SK-N-SH (cell line): ENCODE measurements around the gene BRI3BP. TPM values are rescaled to one million over a fixed set of nuclear protein-coding genes. Genes with fewer than 3 reads are reported as not detected.

Experiments
- CTCF ChIA-PET: fragments of 300-600, 350-600 bp; formaldehyde crosslinking; extraction: SDS; loops from one replicate; lab custom pipeline; 2021; lab: Yijun Ruan, JAX
- POLR2A ChIA-PET: fragments of 350-600 bp; sonication (Branson Sonifier 250); formaldehyde crosslinking; extraction: SDS; loops from one replicate; lab custom pipeline; 2020; ENCODE audit warnings: antibody characterized with exemption, inconsistent platforms; lab: Yijun Ruan, JAX
- DNase-seq: peaks from one replicate; pipeline ENCODE4 v3.0.0; 2012
- H2AFZ ChIP-seq: fragments of 200-600 bp; sonication (generic); 2 replicates; pipeline ENCODE4 v1.8.1; 2016; ENCODE audit warnings: antibody characterized with exemption, mild to moderate bottlenecking, low read depth
- H3F3A ChIP-seq: fragments of 200-600 bp; sonication (generic); replicated peaks from 2 replicates; pipeline ENCODE3; 2016; ENCODE audit warnings: antibody characterized with exemption, mild to moderate bottlenecking; ENCODE audit not compliant: insufficient read depth
- H3K27ac ChIP-seq, 2 experiments: fragments of 200-500 bp in 1 of 2; fragments of 200-600 bp in 1 of 2; sonication (Bioruptor generic) in 1 of 2; sonication (generic), shearing (Covaris generic) in 1 of 2; 2 replicates each; pipeline versions ENCODE4 v1.5.1 to v1.6.1; 2014 to 2016; ENCODE audit warnings: low read depth in 2 of 2, inconsistent platforms in 1 of 2, low read length in 1 of 2, mild to moderate bottlenecking in 1 of 2, mixed read lengths in 1 of 2
- H3K27me3 ChIP-seq: fragments of 200-600 bp; sonication (generic), shearing (Covaris generic); 2 replicates; pipeline ENCODE4 v1.6.1; 2016; ENCODE audit warnings: mixed run types; ENCODE audit not compliant: insufficient read depth
- H3K36me3 ChIP-seq, 2 experiments: fragments of 200-500 bp in 1 of 2; fragments of 200-600 bp in 1 of 2; sonication (Bioruptor generic) in 1 of 2; sonication (generic) in 1 of 2; replicated peaks in 1 of 2; 2 replicates each; pipeline versions ENCODE3 to v1.5.1; 2014 to 2016; ENCODE audit warnings: low read length in 1 of 2, mild to moderate bottlenecking in 1 of 2; ENCODE audit not compliant: insufficient read depth in 2 of 2, control insufficient read depth in 1 of 2
- H3K4me1 ChIP-seq, 2 experiments: fragments of 200-500 bp in 1 of 2; fragments of 200-600 bp in 1 of 2; sonication (Bioruptor generic) in 1 of 2; sonication (generic), shearing (Covaris generic) in 1 of 2; 2 replicates each; pipeline versions ENCODE4 v1.5.1 to v1.6.1; 2014 to 2016; ENCODE audit warnings: low read depth in 1 of 2, low read length in 1 of 2, mixed run types in 1 of 2; ENCODE audit not compliant: insufficient read depth in 2 of 2, control insufficient read depth in 1 of 2
- H3K4me2 ChIP-seq: fragments of 200-600 bp; sonication (generic), shearing (Covaris generic); 2 replicates; pipeline ENCODE4 v1.6.1; 2017; ENCODE audit warnings: mixed run types
- H3K4me3 ChIP-seq, 2 experiments: fragments of 200-500 bp in 1 of 2; fragments of 200-600 bp in 1 of 2; sonication (Bioruptor generic) in 1 of 2; sonication (generic), shearing (Covaris generic) in 1 of 2; 2 replicates each; pipeline versions ENCODE4 v1.5.1 to v1.8.1; 2014 to 2016; ENCODE audit warnings: low read depth in 2 of 2, inconsistent platforms in 1 of 2, low read length in 1 of 2, mild to moderate bottlenecking in 1 of 2, mixed read lengths in 1 of 2, moderate library complexity in 1 of 2
- H3K79me2 ChIP-seq: fragments of 200-600 bp; sonication (generic); 2 replicates; pipeline ENCODE4 v1.8.1; 2017; ENCODE audit warnings: mild to moderate bottlenecking; ENCODE audit not compliant: insufficient read depth
- H3K9ac ChIP-seq: fragments of 200-600 bp; sonication (generic); 2 replicates; pipeline ENCODE4 v1.6.1; 2017; ENCODE audit warnings: mixed run types
- H3K9me2 ChIP-seq: fragments of 200-600 bp; sonication (generic); 2 replicates; pipeline ENCODE4 v1.6.1; 2017; ENCODE audit warnings: mixed run types
- H3K9me3 ChIP-seq: fragments of 200-600 bp; sonication (generic); 2 replicates; pipeline ENCODE4 v1.6.1; 2017; ENCODE audit warnings: mixed run types, mild to moderate bottlenecking, moderate library complexity
- H4K20me1 ChIP-seq: fragments of 200-600 bp; sonication (generic); 2 replicates; pipeline ENCODE4 v1.6.1; 2017; ENCODE audit warnings: mild to moderate bottlenecking, mixed run types; ENCODE audit not compliant: insufficient read depth
- CTCF ChIP-seq: fragments of 200-600 bp; sonication (generic); IDR thresholded peaks from 2 replicates; pipeline ENCODE4 v1.6.1; 2017; ENCODE audit warnings: antibody characterized with exemption, mild to moderate bottlenecking, moderate library complexity
- ELF1 ChIP-seq: IDR thresholded peaks from 2 replicates; pipeline ENCODE4 v1.4.0; 2012
- EZH2phosphoT487 ChIP-seq: fragments of 200-600 bp; sonication (generic); IDR thresholded peaks from 2 replicates; pipeline ENCODE4 v1.6.1; 2017; ENCODE audit warnings: low read depth, mixed run types, mild to moderate bottlenecking, antibody characterized with exemption, moderate library complexity, borderline replicate concordance
- GATA2 ChIP-seq: sonication (generic); formaldehyde crosslinking; IDR thresholded peaks from 2 replicates; pipeline ENCODE4 v1.5.0; 2020; ENCODE audit warnings: mild to moderate bottlenecking, missing genetic modification reagents
- MEF2A ChIP-seq: IDR thresholded peaks from 2 replicates; pipeline ENCODE4 v1.4.0; 2012; ENCODE audit warnings: low read depth, borderline replicate concordance
- MXI1 ChIP-seq: IDR thresholded peaks from 2 replicates; pipeline ENCODE4 v1.6.1; 2012; ENCODE audit warnings: mild to moderate bottlenecking, low read depth, low read length, improper control_type of control experiment
- RCOR1 ChIP-seq: fragments of 150-350 bp; IDR thresholded peaks from 2 replicates; pipeline ENCODE4 v1.6.1; 2017; ENCODE audit warnings: antibody characterized with exemption, low read length
- REST ChIP-seq: IDR thresholded peaks from 2 replicates; pipeline ENCODE4 v1.6.1; 2012; ENCODE audit warnings: mild to moderate bottlenecking, low read depth, low read length, moderate library complexity
- RFX5 ChIP-seq: IDR thresholded peaks from 2 replicates; pipeline ENCODE4 v1.6.1; 2012; ENCODE audit warnings: mild to moderate bottlenecking, improper control_type of control experiment, low read length
- SIN3A ChIP-seq: IDR thresholded peaks from 2 replicates; pipeline ENCODE4 v1.6.1; 2012; ENCODE audit warnings: low read depth, mild to moderate bottlenecking, low read length, moderate library complexity, borderline replicate concordance
- SMC3 ChIP-seq: IDR thresholded peaks from 2 replicates; pipeline ENCODE4 v1.6.1; 2012; ENCODE audit warnings: low read depth, low read length, improper control_type of control experiment
- TAF1 ChIP-seq: IDR thresholded peaks from 2 replicates; pipeline ENCODE4 v1.6.1; 2012; ENCODE audit warnings: low read depth, mild to moderate bottlenecking, low read length, moderate library complexity, borderline replicate concordance
- YY1 ChIP-seq: IDR thresholded peaks from 2 replicates; pipeline ENCODE4 v1.4.0; 2012; ENCODE audit warnings: low read depth, mild to moderate bottlenecking
- WGBS: methylation state at CpG from one replicate; pipeline ENCODE4 v1.1.6; 2017; ENCODE audit warnings: low lambda C conversion rate; 5-methylcytosine and 5-hydroxymethylcytosine counted together
- polyA plus RNA-seq, 3 experiments: library from polyadenylated mRNA; depleted of rRNA; stranded (reverse); fragments of >200 nt; gene quantifications; 2 replicates each; pipeline ENCODE4 v1.2.3, GENCODE V29; 2012
- TF ChIP-seq, protein P1 (sequence below): IDR thresholded peaks from 2 replicates; pipeline ENCODE4; 2012
- TF ChIP-seq, protein P2 (sequence below): fragments of 150-350 bp; IDR thresholded peaks from 2 replicates; pipeline ENCODE4 v1.6.1; 2017; ENCODE audit warnings: antibody characterized with exemption, low read length, low read depth, borderline replicate concordance
- TF ChIP-seq, protein P3 (sequence below): IDR thresholded peaks from 2 replicates; pipeline ENCODE4 v1.4.0; 2012; ENCODE audit warnings: low read depth

The BRI3BP gene
- polyA plus RNA-seq, 1 of the 3 experiments (the other 2 are of a cell fraction) = 3.8 TPM

- TF ChIP-seq, protein P1, sequence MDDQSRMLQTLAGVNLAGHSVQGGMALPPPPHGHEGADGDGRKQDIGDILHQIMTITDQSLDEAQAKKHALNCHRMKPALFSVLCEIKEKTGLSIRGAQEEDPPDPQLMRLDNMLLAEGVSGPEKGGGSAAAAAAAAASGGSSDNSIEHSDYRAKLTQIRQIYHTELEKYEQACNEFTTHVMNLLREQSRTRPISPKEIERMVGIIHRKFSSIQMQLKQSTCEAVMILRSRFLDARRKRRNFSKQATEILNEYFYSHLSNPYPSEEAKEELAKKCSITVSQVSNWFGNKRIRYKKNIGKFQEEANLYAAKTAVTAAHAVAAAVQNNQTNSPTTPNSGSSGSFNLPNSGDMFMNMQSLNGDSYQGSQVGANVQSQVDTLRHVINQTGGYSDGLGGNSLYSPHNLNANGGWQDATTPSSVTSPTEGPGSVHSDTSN = no peak
- TF ChIP-seq RCOR1 (no peak), MEF2A (no peak), GATA2 (CRISPR knock-in tag) (peak; percentile 77), CTCF (no peak), YY1 (no peak)
- TF ChIP-seq, protein P2, sequence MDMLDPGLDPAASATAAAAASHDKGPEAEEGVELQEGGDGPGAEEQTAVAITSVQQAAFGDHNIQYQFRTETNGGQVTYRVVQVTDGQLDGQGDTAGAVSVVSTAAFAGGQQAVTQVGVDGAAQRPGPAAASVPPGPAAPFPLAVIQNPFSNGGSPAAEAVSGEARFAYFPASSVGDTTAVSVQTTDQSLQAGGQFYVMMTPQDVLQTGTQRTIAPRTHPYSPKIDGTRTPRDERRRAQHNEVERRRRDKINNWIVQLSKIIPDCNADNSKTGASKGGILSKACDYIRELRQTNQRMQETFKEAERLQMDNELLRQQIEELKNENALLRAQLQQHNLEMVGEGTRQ = no peak
Measured at GRCh38 chr12:125005652-125006051, 12.2 kb downstream of the BRI3BP start (continued).

GRCh38 chr12:125006365-125006764 is 12.9 kb downstream of the BRI3BP start:
- peaks cover 0 to 8% of the 10 kb centered on the region in 2 experiments; a peak in 1 of 4 replicates for H3K4me1 ChIP-seq
- peak overlapping the region in 1 of 2 experiments; percentile 58; a peak in 1 of 4 replicates for H3K27ac ChIP-seq
- H3K9me2 ChIP-seq = no peaks in the 10 kb centered on the region
- H2AFZ ChIP-seq = no peak overlapping the region
- POLR2A ChIA-PET = no interaction called here
- CTCF ChIA-PET = no interaction called here
- DNase-seq = no peak
- no peaks in the 10 kb centered on the region for H3K9me3 ChIP-seq
- H3K9ac ChIP-seq = no peak overlapping the region
- no peaks in the 10 kb centered on the region for H4K20me1 ChIP-seq
- TF ChIP-seq RFX5 (no peak), EZH2phosphoT487 (no peak), SMC3 (no peak), SIN3A (no peak), TAF1 (no peak), GATA2 (CRISPR knock-in tag) (no peak), MEF2A (no peak), MXI1 (no peak), REST (no peak), ELF1 (no peak)
- TF ChIP-seq, protein P3, sequence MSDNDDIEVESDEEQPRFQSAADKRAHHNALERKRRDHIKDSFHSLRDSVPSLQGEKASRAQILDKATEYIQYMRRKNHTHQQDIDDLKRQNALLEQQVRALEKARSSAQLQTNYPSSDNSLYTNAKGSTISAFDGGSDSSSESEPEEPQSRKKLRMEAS = no peak
- TF ChIP-seq, protein P1 = no peak
- H3K79me2 ChIP-seq = peaks cover 3% of the 10 kb centered on the region; the same call in 1 of the 2 replicates
- no peaks in the 10 kb centered on the region for H3K36me3 ChIP-seq
- 95% methylated on average over 10 of the region's 11 CpGs for WGBS
- H3F3A ChIP-seq = no peaks in the 10 kb centered on the region
- H3K4me3 ChIP-seq = no peak overlapping the region
- no peaks in the 10 kb centered on the region for H3K27me3 ChIP-seq
- no peak overlapping the region for H3K4me2 ChIP-seq
